GM10847 (cell line): ENCODE measurements around the gene LRRC66.

Experiments used
- POLR2A ChIP-seq: IDR thresholded peaks from 2 replicates; pipeline ENCODE4 v1.6.1; 2011; ENCODE audit not compliant: insufficient read length; ENCODE audit errors: extremely low read depth

LRRC66 gene

GRCh38 chr4:52036886-52037530 lies 16.8 kb upstream of the LRRC66 start:
- TF ChIP-seq POLR2A = no peak

DNA sequence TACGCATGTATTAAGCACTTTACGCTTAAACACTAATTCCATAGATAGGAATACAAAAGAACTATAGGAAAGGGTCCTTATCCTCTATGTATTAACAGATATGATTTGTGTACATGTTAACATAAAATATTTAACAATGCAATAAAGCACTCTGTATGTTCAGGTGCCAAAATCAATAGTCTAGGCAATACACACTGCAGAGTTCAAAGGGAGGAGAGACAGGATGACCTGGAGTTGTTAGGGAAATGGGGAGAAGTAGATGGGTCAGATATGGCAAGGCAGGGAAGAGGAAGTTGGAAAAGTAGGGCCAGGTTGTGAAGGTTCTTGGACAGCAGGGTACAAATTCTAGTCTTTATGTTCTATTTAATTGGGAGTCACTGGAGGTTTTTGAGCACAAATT lies 15.0 kb upstream of the LRRC66 start:
- TF ChIP-seq POLR2A = no peak

DNA sequence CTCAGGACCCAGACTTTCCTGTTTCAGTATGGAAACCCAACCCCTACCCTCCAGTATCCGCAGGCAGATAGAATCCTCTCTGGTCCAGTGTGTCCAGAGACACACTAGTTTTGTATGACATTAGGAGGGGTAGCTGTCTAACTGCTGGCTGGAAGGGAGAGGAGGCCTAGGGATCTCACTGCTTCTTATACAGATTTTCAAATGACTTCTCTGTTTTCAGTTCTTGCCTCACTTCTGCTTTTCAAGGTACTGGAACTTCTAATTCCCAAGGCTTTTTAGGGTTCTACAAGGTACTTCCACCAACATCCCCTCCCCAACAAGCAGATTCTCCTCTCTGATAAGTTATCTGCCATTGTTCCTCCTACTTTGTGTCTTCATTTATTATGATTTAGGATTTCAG lies 11.8 kb upstream of the LRRC66 start:
- no peak for TF ChIP-seq POLR2A

DNA sequence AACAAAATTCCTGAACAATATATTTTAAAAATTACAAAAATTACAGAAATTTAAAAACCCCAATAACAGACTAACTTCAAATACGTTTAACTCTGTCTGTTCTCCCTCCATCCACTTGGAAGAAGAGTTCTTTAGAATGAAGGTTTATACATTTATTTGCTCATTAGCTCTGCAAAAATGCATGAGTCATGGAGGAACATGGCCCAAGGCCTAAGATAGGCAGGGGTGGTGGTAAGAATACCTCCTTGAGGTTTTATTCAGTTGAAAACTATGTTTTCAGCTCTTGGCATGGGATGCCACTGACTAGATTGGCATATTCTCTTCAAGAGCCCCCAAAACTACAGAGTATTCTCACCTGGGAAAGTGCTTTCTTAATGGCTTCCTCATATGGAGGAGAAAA lies 8.8 kb upstream of the LRRC66 start:
- no peak for TF ChIP-seq POLR2A

DNA sequence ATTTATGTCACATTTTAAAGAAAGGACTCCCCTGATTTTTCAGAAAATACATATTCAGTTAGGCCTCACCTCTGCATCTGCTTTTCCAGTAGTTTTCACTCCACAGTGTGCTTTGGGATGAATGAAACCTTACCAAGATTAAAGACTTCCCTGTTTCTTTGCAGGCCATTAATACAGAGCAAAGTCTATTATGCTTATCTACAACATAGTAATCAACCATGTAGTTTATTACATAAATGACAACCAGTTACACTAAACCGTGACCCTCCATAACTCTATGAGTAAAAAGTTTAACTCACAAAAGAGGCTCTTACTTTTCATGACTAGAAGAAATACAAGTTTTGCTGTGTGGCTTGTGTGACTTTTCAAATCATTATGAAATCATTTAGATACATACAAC lies 2.3 kb downstream of the LRRC66 start:
- no peak for TF ChIP-seq POLR2A

GRCh38 chr4:52016981-52017380 lies 3.2 kb downstream of the LRRC66 start:
- TF ChIP-seq POLR2A = no peak

- TF ChIP-seq POLR2A = no peak
Observed at GRCh38 chr4:52015366-52015765, 4.8 kb downstream of the LRRC66 start.

DNA sequence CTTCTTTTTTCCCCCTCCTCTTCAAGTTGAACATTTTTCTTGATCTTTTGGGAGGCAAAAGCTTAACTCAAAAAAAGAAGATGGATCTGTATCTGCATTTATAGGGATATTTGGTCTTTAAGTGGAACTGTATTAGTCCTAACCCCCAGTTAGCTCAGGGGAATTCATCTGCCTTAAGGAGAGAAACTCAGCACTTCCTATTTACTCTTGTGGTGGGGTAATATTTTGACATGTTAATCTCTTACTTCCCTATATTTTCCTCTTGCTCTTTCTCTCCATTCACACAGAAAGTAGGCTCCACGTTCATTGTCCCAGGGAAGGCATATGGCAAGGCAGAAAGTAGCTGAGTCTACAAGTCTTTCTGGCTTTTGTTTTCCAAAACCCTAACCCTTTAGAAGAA lies 5.3 kb downstream of the LRRC66 start:
- no peak for TF ChIP-seq POLR2A

DNA sequence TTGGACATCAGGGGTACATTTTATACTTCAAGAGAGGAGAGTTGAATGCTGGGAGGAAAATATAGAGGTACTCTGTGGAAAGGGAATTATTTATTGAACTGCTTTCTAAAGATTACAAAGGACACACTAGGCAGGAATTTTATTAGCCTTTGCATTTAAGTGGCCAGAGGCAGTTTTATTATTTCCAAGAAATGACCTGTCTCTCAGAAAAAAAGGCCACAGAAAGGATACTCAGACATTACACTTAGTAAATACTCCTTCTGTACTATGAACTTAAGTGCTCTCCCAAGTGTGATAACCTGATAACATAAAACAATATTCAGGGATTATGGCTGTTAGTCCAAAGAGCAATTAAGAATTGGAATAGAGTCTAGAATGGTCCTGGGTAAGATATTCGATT lies 7.5 kb downstream of the LRRC66 start:
- no peak for TF ChIP-seq POLR2A

- no peak for TF ChIP-seq POLR2A
Observed at GRCh38 chr4:52010986-52011385, 9.2 kb downstream of the LRRC66 start.

DNA sequence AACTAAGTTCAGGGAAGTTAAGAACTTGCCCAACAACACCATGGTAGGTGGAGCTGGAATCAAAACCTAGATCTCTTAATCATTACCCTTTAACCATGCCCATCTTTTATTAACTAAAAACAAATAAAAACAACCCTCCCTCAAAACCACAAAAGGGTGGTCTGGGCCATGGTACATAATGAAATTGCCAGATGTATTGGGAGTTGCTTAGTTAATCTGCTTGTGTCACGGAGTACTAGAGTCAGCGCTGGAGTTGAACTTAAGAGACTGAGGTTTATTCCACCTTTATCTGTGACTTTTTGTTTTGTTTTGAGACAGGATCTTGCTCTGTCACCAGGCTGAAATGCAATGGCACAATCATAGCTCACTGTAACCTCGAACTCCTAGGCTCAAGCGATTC lies 13.3 kb downstream of the LRRC66 start:
- TF ChIP-seq POLR2A = no peak

- no peak for TF ChIP-seq POLR2A
Observed at GRCh38 chr4:52005604-52006273, 14.4 kb downstream of the LRRC66 start.

DNA sequence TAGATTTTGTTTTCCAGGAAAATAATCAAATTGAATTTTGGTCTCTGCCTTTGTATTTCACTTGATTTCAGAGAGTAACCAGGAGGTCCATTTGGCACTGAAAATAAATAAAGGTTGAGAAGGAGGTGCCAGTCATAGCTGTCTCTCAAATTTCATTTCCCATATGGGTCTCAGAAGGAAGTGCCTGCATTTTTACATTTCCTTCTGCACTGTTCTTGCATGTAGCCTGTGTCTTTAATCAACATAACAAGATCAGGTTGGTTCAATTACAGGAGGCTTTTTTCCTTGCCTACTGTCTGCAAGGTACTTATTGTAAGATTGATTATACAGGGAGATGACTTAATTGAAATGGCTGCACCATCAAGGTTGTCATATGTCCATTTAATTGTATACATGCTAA lies 15.7 kb downstream of the LRRC66 start:
- no peak for TF ChIP-seq POLR2A

DNA sequence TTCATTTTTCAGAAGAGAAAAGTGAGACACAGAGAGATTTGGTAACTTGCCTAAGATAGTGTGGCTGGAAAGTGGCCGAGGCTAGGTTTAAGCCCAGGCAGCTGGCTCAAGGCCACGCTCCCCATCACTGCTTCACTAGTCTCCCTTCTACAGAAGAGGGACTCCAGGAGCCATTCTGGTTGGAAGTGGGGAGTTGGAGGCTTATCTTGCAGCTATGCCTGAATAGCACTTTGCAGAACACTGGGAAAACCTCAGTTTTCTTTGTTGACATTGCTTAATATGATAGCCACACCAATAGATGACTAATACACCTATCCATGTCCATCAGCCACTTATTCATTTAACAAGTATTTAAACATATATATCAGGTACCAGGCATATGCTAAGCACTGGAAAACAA lies 18.5 kb downstream of the LRRC66 start:
- TF ChIP-seq POLR2A = no peak

DNA sequence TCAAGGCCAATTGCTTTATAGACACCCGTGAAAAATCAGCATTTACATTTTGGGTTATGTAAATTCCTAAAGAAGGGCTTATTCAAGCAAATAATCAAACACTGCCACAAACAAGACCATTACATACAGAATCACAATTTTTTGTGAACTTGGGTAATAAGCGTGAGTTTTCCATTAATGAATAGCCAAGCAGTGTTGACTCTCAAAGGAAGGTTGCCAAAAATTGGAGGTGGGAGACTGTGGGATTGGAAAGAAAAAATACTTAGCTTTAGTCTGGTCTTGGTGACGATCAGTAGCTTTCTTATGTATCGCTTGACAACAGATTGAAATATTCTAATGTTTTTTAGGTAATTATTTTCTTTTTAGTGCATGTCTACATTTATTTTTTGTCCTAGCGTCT lies 20.9 kb downstream of the LRRC66 start:
- no peak for TF ChIP-seq POLR2A

DNA sequence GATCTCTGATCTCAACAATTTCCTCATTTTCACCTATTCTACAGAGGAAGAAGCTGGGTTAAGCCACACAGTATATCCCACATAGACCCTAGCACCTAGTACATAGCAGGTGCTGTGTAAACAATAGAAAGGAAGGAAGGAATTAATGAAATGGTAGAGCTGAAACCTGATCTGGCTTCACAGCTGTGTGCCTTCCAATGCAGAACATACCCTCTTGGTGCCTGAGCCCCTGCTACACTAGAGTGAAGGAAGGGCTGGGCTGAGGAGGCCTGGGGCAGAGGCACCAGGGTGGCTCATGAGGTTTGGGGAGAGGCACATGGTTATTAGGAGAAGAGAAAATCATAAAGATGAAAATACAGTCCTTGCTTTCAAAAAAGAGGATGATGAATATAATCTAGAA lies 21.3 kb downstream of the LRRC66 start:
- no peak for TF ChIP-seq POLR2A

GRCh38 chr4:51997647-51998046 lies 22.5 kb downstream of the LRRC66 start:
- no peak for TF ChIP-seq POLR2A

GRCh38 chr4:51995647-51996220 lies 24.4 kb downstream of the LRRC66 start:
- TF ChIP-seq POLR2A = no peak

DNA sequence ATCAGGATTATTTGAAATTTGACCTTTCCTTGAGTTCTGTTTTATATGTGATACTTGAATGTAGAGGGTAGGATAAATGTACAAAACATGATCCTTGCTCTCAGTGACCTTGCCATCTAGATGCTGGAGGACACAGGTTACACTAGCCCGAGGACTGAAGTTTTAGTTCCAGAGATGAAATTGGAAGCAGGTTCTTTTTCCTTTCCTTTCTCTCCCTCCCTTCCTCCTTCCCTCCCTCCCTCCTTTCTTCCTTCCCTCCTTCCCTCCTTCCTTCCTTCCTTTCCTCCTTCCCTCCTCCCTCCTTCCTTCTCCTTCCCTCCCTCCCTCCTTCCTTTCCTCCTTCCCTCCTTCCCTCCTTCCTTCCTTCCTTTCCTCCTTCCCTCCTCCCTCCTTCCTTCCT lies 54.3 kb downstream of the LRRC66 start:
- TF ChIP-seq POLR2A = no peak
